Thymus (tissue), 14 donors: ENCODE results near the gene BCL2L1. TPM values are rescaled to one million over a fixed set of nuclear protein-coding genes. Genes with fewer than 3 reads are reported as not detected.
A peak's percentile ranks its signal among the peaks of the same experiment; 100 is the strongest.

Source experiments
- DNase-seq, 9 donors: peaks; one replicate each; pipeline ENCODE4 v3.0.0-alpha.2; 2013; ENCODE audit warnings: low spot score in 9 of 9, low read depth in 6 of 9, missing footprints in 1 of 9
- H3K27ac ChIP-seq, 2 donors: one replicate each; pipeline ENCODE4 v1.5.1; 2013; ENCODE audit warnings: control low read depth in 1 of 2, low read depth in 1 of 2, low read length in 1 of 2, mild to moderate bottlenecking in 1 of 2, moderate library complexity in 1 of 2
- H3K27me3 ChIP-seq, 2 donors: one replicate each; pipeline ENCODE4 v1.5.1; 2013; ENCODE audit warnings: low read length in 1 of 2; ENCODE audit not compliant: control insufficient read depth in 2 of 2, insufficient read depth in 1 of 2
- H3K36me3 ChIP-seq, 2 donors: one replicate each; pipeline ENCODE4 v1.5.1; 2013; ENCODE audit warnings: low read length in 1 of 2, mild to moderate bottlenecking in 1 of 2, moderate library complexity in 1 of 2; ENCODE audit not compliant: control insufficient read depth in 2 of 2, insufficient read depth in 2 of 2
- H3K4me1 ChIP-seq, 2 donors: one replicate each; pipeline ENCODE4 v1.5.1; 2013; ENCODE audit warnings: low read length in 2 of 2; ENCODE audit not compliant: control insufficient read depth in 2 of 2, insufficient read depth in 2 of 2
- H3K4me3 ChIP-seq, 2 donors: one replicate each; pipeline ENCODE4 v1.5.1; 2013; ENCODE audit warnings: low read length in 2 of 2, control low read depth in 1 of 2, mild to moderate bottlenecking in 1 of 2
- H3K9me3 ChIP-seq, 2 donors: one replicate each; pipeline ENCODE4 v1.5.1; 2013; ENCODE audit warnings: low read length in 1 of 2, mild to moderate bottlenecking in 1 of 2; ENCODE audit not compliant: control insufficient read depth in 2 of 2, insufficient read depth in 1 of 2
- WGBS: extraction: QIAGEN DNeasy Blood & Tissue Kit; methylation state at CpG from one replicate; pipeline ENCODE4 v1.1.7; 2013; 5-methylcytosine and 5-hydroxymethylcytosine counted together
- long read RNA-seq, 10 donors: transcript quantifications; one replicate each; lab custom pipeline, GENCODE V29; 2026
- polyA plus RNA-seq: library from polyadenylated mRNA; stranded (reverse); fragments of 200-250 nt; gene quantifications from one replicate; pipeline ENCODE4 v1.2.3, GENCODE V29; 2013
- total RNA-seq: library from RNA; stranded (reverse); fragments of 120-200 nt; gene quantifications from one replicate; pipeline ENCODE4 v1.2.4, GENCODE V29; 2013
- donor health status: healthy.

BCL2L1 gene
- total RNA-seq (120 TPM), polyA plus RNA-seq (58.3 TPM)
- long read RNA-seq, donor 1, partial matches to known transcripts = 0 of 6 reads
- long read RNA-seq, donor 1, other reads (novel, unspliced or antisense) = 0 of 6 reads
- long read RNA-seq, donor 2, transcript BCL2L1-201 (3 exons, 2,610 nt) = minor isoform, 26 of 112 reads
- long read RNA-seq, donor 2, transcript BCL2L1-203 (2 exons, 2,578 nt) = major isoform, 39 of 112 reads
- long read RNA-seq, donor 2, partial matches to known transcripts = 6 of 112 reads
- long read RNA-seq, donor 2, other reads (novel, unspliced or antisense) = 36 of 112 reads
- long read RNA-seq, donor 3, transcript BCL2L1-203 (2 exons, 2,578 nt) = major isoform, 35 of 131 reads
- long read RNA-seq, donor 3, transcript BCL2L1-201 (3 exons, 2,610 nt) = minor isoform, 22 of 131 reads
- long read RNA-seq, donor 3, partial matches to known transcripts = 6 of 131 reads
- long read RNA-seq, donor 3, other reads (novel, unspliced or antisense) = 62 of 131 reads
- long read RNA-seq, donor 4, transcript BCL2L1-201 (3 exons, 2,610 nt) = major isoform, 8 of 19 reads
- long read RNA-seq, donor 4, transcript BCL2L1-203 (2 exons, 2,578 nt) = major isoform, 8 of 19 reads
- long read RNA-seq, donor 4, partial matches to known transcripts = 0 of 19 reads
- long read RNA-seq, donor 4, other reads (novel, unspliced or antisense) = 0 of 19 reads
- long read RNA-seq, donor 5, transcript BCL2L1-203 (2 exons, 2,578 nt) = major isoform, 20 of 81 reads
- long read RNA-seq, donor 5, transcript BCL2L1-201 (3 exons, 2,610 nt) = minor isoform, 14 of 81 reads
- long read RNA-seq, donor 5, partial matches to known transcripts = 6 of 81 reads
- long read RNA-seq, donor 5, other reads (novel, unspliced or antisense) = 37 of 81 reads
- long read RNA-seq, donor 6, transcript BCL2L1-203 (2 exons, 2,578 nt) = major isoform, 12 of 34 reads
- long read RNA-seq, donor 6, transcript BCL2L1-201 (3 exons, 2,610 nt) = minor isoform, 8 of 34 reads
- long read RNA-seq, donor 6, partial matches to known transcripts = 5 of 34 reads
- long read RNA-seq, donor 6, other reads (novel, unspliced or antisense) = 6 of 34 reads
- long read RNA-seq, donor 7, transcript BCL2L1-203 (2 exons, 2,578 nt) = major isoform, 19 of 46 reads
- long read RNA-seq, donor 7, transcript BCL2L1-201 (3 exons, 2,610 nt) = minor isoform, 7 of 46 reads
- long read RNA-seq, donor 7, partial matches to known transcripts = 0 of 46 reads
- long read RNA-seq, donor 7, other reads (novel, unspliced or antisense) = 14 of 46 reads
- long read RNA-seq, donor 8, transcript BCL2L1-203 (2 exons, 2,578 nt) = major isoform, 10 of 18 reads
- long read RNA-seq, donor 8, partial matches to known transcripts = 0 of 18 reads
- long read RNA-seq, donor 8, other reads (novel, unspliced or antisense) = 5 of 18 reads
- long read RNA-seq, donor 9, transcript BCL2L1-201 (3 exons, 2,610 nt) = minor isoform, 13 of 49 reads
- long read RNA-seq, donor 9, transcript BCL2L1-203 (2 exons, 2,578 nt) = major isoform, 14 of 49 reads
- long read RNA-seq, donor 9, partial matches to known transcripts = 0 of 49 reads
- long read RNA-seq, donor 9, other reads (novel, unspliced or antisense) = 16 of 49 reads
- long read RNA-seq, donor 10, transcript BCL2L1-201 (3 exons, 2,610 nt) = minor isoform, 8 of 67 reads
- long read RNA-seq, donor 10, transcript BCL2L1-203 (2 exons, 2,578 nt) = major isoform, 29 of 67 reads
- long read RNA-seq, donor 10, partial matches to known transcripts = 8 of 67 reads
- long read RNA-seq, donor 10, other reads (novel, unspliced or antisense) = 19 of 67 reads

DNA sequence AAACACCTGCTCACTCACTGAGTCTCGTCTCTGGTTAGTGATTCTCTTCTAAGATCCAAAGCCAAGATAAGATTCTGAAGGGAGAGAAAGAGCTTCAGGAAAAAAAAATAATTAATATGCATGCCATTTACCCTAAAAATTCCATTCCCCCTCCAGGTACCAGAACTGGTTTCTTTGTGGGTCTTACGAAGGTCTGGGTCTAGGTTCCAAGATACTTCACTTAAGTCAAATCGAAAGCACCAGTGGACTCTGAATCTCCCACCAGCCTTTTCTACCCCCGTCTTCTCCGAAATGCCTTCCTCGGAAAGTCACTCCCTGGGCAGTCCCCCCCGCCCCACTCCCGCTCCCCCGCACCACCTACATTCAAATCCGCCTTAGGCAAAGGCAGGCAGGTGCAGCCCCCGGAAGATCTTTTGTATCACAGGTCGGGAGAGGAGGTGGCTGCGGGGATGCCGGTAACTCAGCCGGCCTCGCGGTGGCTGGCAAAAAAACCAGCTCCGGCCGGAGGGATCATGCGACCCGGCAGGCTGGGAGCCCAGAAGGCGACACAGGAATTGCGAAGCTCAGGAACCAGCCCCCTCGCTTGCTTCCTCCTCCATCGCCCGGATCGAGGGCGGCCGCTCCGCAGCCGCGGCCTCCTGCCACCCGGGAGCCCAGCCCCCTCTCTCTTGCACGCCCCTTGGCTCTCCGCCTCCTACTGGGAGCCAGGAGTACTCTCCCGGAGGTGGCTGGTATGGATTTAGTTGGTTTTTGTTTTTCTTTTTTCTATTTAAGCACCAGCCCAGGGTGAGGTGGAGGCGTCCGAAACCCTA lies at the start of gene BCL2L1:
Gene BCL2L1 (minus strand): TSS at position 612 of the 812 bp plus-strand sequence. CDS start 650 bp downstream, outside the sequence.
- H3K27me3 ChIP-seq = no peaks in the 10 kb centered on the region
- WGBS = under 1% methylated on average over 38 of the region's 38 CpGs
- peak within 1 kb of the TSS; percentile 75 to 85 for H3K4me3 ChIP-seq
- no peaks in the 10 kb centered on the region for H3K9me3 ChIP-seq
- H3K4me1 ChIP-seq = peaks cover 18 to 37% of the 10 kb centered on the region in 2 donors
- peaks cover 17 to 35% of the 10 kb centered on the region in 2 donors for H3K36me3 ChIP-seq
- peak within 1 kb of the TSS; percentile 98 to 99 for H3K27ac ChIP-seq
- DNase-seq = peak in 4 of 9 donors; percentile 65 to 85 (median 69)

GRCh38 chr20:31770243-31770642 lies 47.6 kb upstream of the BCL2L1 start:
- H3K36me3 ChIP-seq = peaks cover 35 to 70% of the 10 kb centered on the region in 2 donors
- no peak for DNase-seq
- WGBS = 94% methylated on average over 1 of the region's 1 CpG
- no peaks in the 10 kb centered on the region for H3K4me1 ChIP-seq
- H3K27me3 ChIP-seq = no peaks in the 10 kb centered on the region
- no peak overlapping the region for H3K27ac ChIP-seq
- no peaks in the 10 kb centered on the region for H3K9me3 ChIP-seq
- no peak overlapping the region for H3K4me3 ChIP-seq

DNA sequence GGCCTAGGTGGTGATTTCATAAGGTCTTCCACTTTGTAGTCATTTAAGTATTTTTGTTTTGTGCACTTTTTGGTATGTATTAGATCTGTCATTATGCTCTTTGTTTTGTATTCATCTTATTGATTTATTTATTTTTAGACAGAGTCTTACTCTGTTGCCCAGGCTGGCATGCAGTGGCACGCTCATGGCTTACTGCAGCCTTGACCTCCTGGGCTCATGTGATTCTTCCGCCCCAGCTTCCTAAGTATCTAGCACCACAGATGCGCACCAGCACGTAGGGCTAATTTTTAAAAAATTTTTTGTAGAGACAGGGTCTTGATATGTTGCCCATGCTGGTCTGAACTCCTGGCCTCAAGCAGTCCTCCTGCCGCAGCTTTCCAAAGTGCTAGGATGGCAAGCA lies 47.0 kb upstream of the BCL2L1 start:
- 97% methylated on average over 5 of the region's 5 CpGs for WGBS
- Histone ChIP-seq H3K27me3 (no peaks in the 10 kb centered on the region), H3K27ac (no peak overlapping the region), H3K4me1 (no peaks in the 10 kb centered on the region), H3K4me3 (no peak overlapping the region), H3K36me3 (peaks cover 34 to 71% of the 10 kb centered on the region in 2 donors), H3K9me3 (no peaks in the 10 kb centered on the region)
- DNase-seq = no peak

- Histone ChIP-seq H3K4me1 (no peaks in the 10 kb centered on the region), H3K4me3 (no peak overlapping the region), H3K9me3 (no peaks in the 10 kb centered on the region), H3K27me3 (no peaks in the 10 kb centered on the region), H3K27ac (no peak overlapping the region), H3K36me3 (peaks cover 34 to 70% of the 10 kb centered on the region in 2 donors)
- WGBS = 99% methylated on average over 3 of the region's 3 CpGs
- no peak for DNase-seq
These were observed 45.1 kb upstream of the BCL2L1 start for GRCh38 chr20:31767805-31768204.

- no peak overlapping the region for H3K4me3 ChIP-seq
- H3K27me3 ChIP-seq = no peaks in the 10 kb centered on the region
- no peak overlapping the region for H3K27ac ChIP-seq
- no peaks in the 10 kb centered on the region for H3K9me3 ChIP-seq
- no peaks in the 10 kb centered on the region for H3K4me1 ChIP-seq
- no peak for DNase-seq
- WGBS = 98% methylated on average over 2 of the region's 2 CpGs
- H3K36me3 ChIP-seq = peaks cover 28 to 59% of the 10 kb centered on the region in 2 donors
These were observed 42.1 kb upstream of the BCL2L1 start for GRCh38 chr20:31764641-31765305.

- Histone ChIP-seq H3K4me1 (no peaks in the 10 kb centered on the region), H3K27ac (no peak overlapping the region), H3K27me3 (no peaks in the 10 kb centered on the region), H3K9me3 (no peaks in the 10 kb centered on the region), H3K4me3 (no peak overlapping the region), H3K36me3 (peaks cover 20 to 62% of the 10 kb centered on the region in 2 donors)
- WGBS = 96% methylated on average over 6 of the region's 6 CpGs
- no peak for DNase-seq
These were observed 38.0 kb upstream of the BCL2L1 start for GRCh38 chr20:31760519-31761240.
